ENCODE data around the gene MBNL1. TPM values are rescaled to one million over a fixed set of nuclear protein-coding genes. Genes with fewer than 3 reads are reported as not detected.

The MBNL1 gene
- total and polyA plus RNA-seq, 8 donors, result 25.7 to 379 (median 155) TPM

DNA sequence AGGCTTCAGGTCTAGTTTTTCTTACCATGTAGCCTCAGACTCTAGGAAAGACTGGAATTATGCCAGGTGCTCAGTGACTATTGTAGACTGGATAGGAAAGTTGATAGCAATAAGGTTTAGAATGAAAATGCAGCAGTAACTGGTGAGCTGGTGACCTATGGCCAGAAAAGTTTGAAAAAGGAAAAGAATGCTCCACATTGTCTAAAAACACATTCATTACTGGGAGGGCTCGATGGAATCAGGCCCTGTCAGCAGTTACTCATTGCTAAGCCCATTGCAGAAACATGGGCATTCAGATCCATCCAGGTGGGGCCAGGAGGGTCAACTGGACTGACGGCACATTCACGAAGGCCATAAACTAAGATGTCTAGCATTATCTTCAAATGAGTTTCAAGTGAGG is 8.7 kb upstream of the MBNL1 start:
- TF ChIP-seq EP300 (IDR thresholded peaks at IDR 0.05) (no peak), POLR2A (IDR thresholded peaks at IDR 0.05) (no peak), POLR2AphosphoS5 (IDR thresholded peaks at IDR 0.05) (no peak)
- TF ChIP-seq, protein P1, sequence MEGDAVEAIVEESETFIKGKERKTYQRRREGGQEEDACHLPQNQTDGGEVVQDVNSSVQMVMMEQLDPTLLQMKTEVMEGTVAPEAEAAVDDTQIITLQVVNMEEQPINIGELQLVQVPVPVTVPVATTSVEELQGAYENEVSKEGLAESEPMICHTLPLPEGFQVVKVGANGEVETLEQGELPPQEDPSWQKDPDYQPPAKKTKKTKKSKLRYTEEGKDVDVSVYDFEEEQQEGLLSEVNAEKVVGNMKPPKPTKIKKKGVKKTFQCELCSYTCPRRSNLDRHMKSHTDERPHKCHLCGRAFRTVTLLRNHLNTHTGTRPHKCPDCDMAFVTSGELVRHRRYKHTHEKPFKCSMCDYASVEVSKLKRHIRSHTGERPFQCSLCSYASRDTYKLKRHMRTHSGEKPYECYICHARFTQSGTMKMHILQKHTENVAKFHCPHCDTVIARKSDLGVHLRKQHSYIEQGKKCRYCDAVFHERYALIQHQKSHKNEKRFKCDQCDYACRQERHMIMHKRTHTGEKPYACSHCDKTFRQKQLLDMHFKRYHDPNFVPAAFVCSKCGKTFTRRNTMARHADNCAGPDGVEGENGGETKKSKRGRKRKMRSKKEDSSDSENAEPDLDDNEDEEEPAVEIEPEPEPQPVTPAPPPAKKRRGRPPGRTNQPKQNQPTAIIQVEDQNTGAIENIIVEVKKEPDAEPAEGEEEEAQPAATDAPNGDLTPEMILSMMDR (IDR thresholded peaks at IDR 0.05), result no peak
- H3K27me3 ChIP-seq, result no peaks in the 10 kb centered on the region
- H3K9me3 ChIP-seq, result no peaks in the 10 kb centered on the region
- peaks cover 10 to 51% (median 22%) of the 10 kb centered on the region in 4 donors for H3K4me1 ChIP-seq
- H3K27ac ChIP-seq, result no peak overlapping the region
- intact Hi-C loops (cut with DNase I; ENCODE audit: low total_unique reads), result no loop called here
- no peaks in the 10 kb centered on the region for H3K36me3 ChIP-seq
- DNase-seq, result no peak
- WGBS, 5 donors, result 76 to 85% (median 83%) methylated on average over 3 of the region's 3 CpGs
- H3K4me3 ChIP-seq, result no peak overlapping the region

- Histone ChIP-seq H3K4me3 (no peak overlapping the region), H3K27me3 (no peaks in the 10 kb centered on the region), H3K27ac (no peak overlapping the region), H3K4me1 (peaks cover 10 to 55% (median 22%) of the 10 kb centered on the region in 4 donors), H3K36me3 (no peaks in the 10 kb centered on the region), H3K9me3 (no peaks in the 10 kb centered on the region)
- intact Hi-C loops (cut with DNase I; ENCODE audit: low total_unique reads), result no loop called here
- 87 to 97% (median 93%) methylated on average over 1 of the region's 1 CpG for WGBS, 5 donors
- DNase-seq, result no peak
- TF ChIP-seq, protein P1 (IDR thresholded peaks at IDR 0.05), result no peak
- TF ChIP-seq POLR2A (IDR thresholded peaks at IDR 0.05), result no peak
- no peak for TF ChIP-seq POLR2AphosphoS5 (IDR thresholded peaks at IDR 0.05)
- no peak for TF ChIP-seq EP300 (IDR thresholded peaks at IDR 0.05)
These were observed 8.2 kb upstream of the MBNL1 start for GRCh38 chr3:152260529-152260928.

DNA sequence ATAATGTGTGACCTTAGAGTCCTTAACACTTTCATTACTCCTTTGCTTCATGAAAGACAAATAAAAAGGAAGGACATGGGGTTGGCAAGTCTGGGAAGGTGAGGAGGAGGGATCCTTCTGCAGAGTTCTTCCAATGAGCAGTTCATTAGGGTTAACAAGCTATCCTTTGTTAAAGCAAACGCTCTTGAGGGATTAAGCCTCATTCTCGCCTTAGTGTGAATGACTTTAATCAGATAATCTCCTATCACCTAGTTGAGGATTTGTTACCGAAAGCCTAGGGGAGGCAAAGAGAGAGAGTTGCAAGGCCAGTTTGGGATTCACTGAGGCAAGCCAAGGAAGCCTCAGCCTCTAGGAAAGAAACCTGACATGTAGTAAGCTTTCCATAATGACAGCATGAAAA is 7.4 kb upstream of the MBNL1 start:
- 80 to 88% (median 82%) methylated on average over 3 of the region's 3 CpGs for WGBS, 5 donors
- DNase-seq, result no peak
- intact Hi-C loops (cut with DNase I; ENCODE audit: low total_unique reads), result no loop called here
- Histone ChIP-seq H3K9me3 (no peaks in the 10 kb centered on the region), H3K27ac (no peak overlapping the region), H3K27me3 (no peaks in the 10 kb centered on the region), H3K4me1 (peaks cover 12 to 56% (median 25%) of the 10 kb centered on the region in 4 donors), H3K36me3 (no peaks in the 10 kb centered on the region), H3K4me3 (no peak overlapping the region)
- TF ChIP-seq POLR2A (IDR thresholded peaks at IDR 0.05), result no peak
- TF ChIP-seq, protein P1 (IDR thresholded peaks at IDR 0.05), result no peak
- TF ChIP-seq POLR2AphosphoS5 (IDR thresholded peaks at IDR 0.05), result no peak
- no peak for TF ChIP-seq EP300 (IDR thresholded peaks at IDR 0.05)

DNA sequence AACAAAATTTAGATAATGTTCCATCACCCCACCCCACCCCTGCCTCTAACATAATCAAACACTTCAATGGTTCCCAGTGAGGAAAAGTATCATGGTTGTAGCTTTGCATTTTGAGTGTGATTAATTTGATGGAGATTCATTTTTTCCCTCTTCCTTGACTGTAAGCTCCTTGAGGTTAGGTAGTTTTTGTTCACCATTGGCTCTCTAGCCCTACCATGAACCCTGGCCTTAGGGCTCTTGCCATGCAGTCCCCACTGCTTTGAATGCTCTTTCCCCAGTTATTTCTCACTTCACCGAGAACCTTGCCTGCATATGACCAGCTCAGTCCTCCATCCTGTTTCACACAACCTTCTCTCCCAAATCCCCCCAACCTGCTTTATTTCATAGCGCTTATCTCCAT is 5.0 kb upstream of the MBNL1 start:
- Histone ChIP-seq H3K9me3 (no peaks in the 10 kb centered on the region), H3K4me1 (peaks cover 15 to 57% (median 38%) of the 10 kb centered on the region in 4 donors), H3K27ac (no peak overlapping the region), H3K36me3 (no peaks in the 10 kb centered on the region), H3K4me3 (no peak overlapping the region), H3K27me3 (no peaks in the 10 kb centered on the region)
- intact Hi-C loops (cut with DNase I; ENCODE audit: low total_unique reads), result no loop called here
- TF ChIP-seq POLR2AphosphoS5 (IDR thresholded peaks at IDR 0.05), result no peak
- no peak for TF ChIP-seq POLR2A (IDR thresholded peaks at IDR 0.05)
- no peak for TF ChIP-seq EP300 (IDR thresholded peaks at IDR 0.05)
- TF ChIP-seq, protein P1 (IDR thresholded peaks at IDR 0.05), result no peak
- 70 to 100% (median 95%) methylated on average over 2 of the region's 2 CpGs for WGBS, 5 donors
- no peak for DNase-seq
